NCI-H128 (cell line): ENCODE measurements around the gene TSPAN5.

Experiments
- DNase-seq: peaks from one replicate; lab custom pipeline; 2025; ENCODE audit not compliant: unreplicated experiment; lab: John Stamatoyannopoulos, UW

The TSPAN5 gene

GRCh38 chr4:98673978-98674377 is 15.6 kb upstream of the TSPAN5 start:
- DNase-seq: no peak

DNA sequence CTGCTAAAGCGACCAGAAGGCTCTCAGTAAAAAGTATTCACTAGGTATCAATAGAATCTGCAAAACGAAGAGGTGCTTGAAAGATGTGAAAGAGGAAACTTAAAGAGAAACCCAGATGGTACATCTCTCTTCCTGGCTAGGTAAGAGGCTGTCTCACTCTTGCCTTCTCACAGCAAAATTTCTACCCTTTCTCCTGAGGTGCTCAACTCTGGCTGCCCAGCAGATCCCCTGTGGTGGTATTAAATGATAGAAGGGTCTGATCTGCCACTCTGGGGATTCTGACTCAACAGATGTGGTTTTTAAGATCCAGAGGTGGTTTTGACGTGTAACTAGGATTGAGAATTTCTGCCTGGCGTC is 14.9 kb upstream of the TSPAN5 start:
- no peak for DNase-seq

- DNase-seq: no peak
These were observed 14.3 kb upstream of the TSPAN5 start for GRCh38 chr4:98672583-98673287.

DNA sequence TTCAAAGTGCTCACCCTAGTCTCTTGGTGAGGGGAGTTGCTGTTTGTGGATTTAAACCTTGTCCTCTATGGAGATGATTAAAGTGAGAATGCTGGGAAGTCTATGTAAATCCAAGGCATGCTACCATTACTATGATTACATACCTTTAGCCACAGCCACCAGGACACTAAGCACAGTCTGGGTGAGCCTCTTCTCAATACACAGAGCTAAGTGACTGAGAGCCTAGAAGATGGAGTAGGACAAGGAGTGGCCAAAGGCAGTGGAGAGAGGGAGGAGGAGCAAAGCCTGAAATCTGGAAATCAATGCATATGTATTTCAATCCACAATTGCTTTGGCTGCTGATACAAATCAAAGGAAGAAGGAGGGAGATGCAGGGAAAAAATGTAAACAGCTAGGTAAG is 12.7 kb upstream of the TSPAN5 start:
- no peak for DNase-seq

DNA sequence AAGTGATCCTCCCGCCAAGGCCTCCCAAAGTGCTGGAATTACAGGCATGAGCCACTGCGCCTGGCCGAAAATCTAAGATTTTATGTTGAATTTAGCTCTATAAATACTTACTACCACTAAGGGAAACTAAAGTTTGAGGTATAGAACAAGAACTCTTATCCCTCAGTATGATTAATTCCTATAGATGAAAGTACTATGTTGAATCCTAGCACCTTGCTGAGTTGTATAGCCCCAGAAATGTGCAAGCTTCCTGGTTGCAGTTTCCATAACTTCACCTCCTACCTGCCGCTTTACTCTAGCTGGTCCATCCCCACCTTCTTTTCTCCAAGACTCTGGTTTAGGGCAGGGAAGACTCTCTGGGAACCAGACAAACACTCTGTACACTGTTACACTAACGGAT is 11.8 kb upstream of the TSPAN5 start:
- DNase-seq: no peak

GRCh38 chr4:98669577-98669976 is 11.2 kb upstream of the TSPAN5 start:
- DNase-seq: no peak

GRCh38 chr4:98664959-98665358 is 6.5 kb upstream of the TSPAN5 start:
- no peak for DNase-seq

DNA sequence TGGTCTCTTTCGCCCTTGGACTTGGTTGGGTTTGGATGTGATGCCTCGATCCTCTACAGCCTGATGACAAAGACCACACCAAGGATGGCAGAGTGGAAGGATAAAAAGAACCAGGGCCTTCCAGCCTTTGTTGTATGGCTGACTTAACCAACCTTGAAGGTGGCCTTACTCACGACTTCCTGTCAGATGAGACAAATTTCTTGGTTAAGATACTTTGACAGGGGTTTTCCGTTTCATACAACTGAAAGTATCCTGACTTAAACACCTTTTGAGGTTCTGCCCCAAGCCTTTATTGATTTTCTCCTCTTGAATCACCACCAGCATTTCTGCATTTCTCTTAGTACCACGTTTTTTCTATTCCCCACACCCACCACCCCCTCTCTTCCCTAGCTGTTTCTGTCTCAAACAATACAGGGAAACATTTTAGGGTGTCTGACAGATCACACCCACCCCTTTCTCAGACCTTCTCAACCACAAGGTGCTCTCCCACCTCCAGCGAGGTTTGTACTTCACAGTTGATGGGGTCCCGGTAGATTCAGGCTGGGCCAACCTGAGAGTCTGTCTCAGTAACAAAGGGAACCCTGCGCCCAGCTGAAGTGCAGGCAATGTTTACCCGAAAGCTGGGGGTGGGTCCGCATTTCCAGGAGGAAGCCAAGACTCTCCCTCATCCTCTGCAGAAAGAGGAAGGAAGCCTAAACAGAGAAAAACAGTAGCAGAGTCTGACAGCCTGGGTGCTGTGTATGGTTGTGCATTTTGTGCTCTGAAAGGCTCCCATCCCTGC is 5.0 kb upstream of the TSPAN5 start:
- no peak for DNase-seq

GRCh38 chr4:98662626-98663225 is 4.3 kb upstream of the TSPAN5 start:
- DNase-seq: no peak

DNA sequence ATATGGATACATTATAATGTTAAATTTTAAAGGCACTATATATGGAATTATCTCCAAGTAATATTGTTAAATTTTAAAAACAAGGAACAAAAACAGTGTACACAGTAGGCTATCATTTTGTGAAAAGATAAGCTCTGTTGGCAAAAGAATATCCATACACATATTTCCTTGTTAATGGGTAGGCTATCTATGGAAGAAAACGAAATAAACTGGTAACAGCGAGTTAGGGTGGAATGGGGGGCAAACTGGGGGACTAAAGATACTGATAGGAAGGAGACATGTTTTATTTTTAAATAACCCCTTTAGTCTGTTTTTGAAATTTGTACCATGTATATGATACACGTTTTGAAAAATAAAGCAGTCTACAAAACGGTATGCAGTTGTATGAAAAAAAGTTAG is 3.6 kb upstream of the TSPAN5 start:
- no peak for DNase-seq

DNA sequence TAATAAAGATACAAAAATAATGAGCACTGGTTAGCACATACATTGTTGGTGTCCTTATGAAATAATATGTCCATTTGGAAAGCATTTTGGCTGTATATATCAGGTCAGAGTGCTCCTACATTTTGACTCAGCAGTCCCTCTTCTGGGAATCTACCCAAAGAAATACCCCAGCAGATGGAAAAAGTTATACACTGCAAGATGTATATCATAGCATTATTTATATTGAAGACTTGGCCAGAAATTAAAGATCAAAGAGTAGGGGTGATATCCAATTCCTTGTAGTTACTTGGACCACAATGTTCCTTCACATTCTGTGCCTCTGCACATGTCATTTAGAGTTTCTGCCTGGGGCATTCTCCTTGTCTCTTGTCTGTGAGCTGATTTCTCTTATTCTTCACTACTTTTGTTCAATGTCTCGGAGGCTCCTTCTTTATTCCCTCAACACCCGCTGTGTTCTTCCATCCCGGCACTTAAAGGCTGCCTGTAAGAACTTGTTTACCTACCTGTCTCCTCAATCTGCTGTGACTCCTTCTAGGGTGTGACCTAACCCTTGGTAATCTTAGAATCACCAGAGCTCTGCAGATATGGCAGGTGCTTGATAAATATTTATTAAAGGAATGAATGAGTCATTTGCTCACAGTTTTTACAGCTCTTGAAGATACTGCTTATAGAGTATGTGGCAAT is 3.1 kb upstream of the TSPAN5 start:
- no peak for DNase-seq

- no peak for DNase-seq
These were observed 1.5 kb upstream of the TSPAN5 start for GRCh38 chr4:98659741-98660462.

- DNase-seq: no peak
These were observed 738 bp upstream of the TSPAN5 start for GRCh38 chr4:98659106-98659592.

DNA sequence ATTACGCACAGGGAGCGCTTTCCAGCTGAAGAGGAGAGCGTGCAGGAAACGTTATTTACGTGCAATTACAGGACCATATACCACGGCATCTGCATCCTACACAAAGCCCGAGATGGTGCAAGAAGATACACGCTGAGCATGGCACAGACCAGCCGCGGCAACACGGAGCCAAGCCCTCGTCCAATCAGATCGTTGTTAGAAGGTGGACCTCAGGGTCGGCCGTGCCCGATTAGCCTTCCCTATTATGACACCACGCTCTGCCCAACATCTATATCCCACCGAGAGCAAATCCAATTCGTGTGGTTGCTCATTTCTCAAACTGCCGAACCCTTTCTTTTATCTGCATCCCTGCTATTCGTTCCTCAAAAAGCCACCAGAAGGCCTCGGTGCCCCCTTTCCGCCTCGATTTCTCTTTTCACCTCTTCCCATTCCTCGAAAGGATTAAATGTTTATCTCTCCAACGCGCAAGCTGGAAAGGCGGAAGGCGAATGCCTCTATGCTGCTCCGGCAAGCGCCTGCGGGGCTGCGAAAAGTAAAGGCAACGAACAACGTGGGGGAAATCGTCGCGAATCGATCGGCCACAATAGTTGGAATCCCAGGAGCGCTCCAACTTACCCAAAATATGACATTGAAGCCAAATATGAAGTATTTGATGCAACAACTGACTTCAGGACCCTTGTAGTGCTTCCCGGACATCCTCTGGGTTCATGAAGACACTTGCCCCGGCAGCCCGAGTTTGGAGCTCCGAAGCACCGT is 702 bp downstream of the TSPAN5 start:
- peak; percentile 35 for DNase-seq

DNA sequence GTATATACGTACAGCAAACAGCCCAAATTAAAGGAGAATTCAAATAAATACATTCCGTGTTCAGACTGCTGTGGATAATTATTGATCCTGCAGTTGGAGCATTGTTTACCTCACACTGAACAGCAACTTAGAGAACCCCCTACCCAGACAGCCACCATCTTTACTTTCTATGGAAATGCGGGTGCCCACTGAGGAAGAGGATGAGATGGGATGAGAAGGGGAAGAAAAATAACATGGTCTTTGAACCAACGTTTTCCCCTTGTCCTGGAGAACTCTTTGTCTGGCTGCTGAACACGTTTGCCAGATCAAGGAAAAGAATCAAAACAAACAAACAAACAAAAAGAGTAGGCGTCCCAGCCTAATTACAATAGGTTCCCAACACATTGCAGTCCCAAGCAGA is 1.5 kb downstream of the TSPAN5 start:
- no peak for DNase-seq

DNA sequence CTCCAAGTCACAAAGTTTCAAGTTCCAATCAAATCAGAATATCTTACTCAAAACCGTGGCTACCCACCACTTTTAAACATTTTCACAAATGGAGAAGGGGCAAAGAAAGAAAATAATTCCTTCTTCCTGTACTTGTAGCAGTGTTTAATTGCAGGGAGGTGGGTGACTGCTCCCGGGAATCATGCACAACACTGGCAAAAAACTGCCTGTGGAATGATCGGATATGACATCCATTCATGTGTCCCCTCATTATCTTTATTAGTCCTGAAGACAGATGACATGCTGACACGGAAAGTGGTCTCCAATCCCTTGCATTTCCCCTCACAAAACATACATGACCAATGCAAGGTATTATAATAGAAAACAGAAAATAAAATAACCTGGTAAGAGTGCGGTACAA is 2.0 kb downstream of the TSPAN5 start:
- no peak for DNase-seq

DNA sequence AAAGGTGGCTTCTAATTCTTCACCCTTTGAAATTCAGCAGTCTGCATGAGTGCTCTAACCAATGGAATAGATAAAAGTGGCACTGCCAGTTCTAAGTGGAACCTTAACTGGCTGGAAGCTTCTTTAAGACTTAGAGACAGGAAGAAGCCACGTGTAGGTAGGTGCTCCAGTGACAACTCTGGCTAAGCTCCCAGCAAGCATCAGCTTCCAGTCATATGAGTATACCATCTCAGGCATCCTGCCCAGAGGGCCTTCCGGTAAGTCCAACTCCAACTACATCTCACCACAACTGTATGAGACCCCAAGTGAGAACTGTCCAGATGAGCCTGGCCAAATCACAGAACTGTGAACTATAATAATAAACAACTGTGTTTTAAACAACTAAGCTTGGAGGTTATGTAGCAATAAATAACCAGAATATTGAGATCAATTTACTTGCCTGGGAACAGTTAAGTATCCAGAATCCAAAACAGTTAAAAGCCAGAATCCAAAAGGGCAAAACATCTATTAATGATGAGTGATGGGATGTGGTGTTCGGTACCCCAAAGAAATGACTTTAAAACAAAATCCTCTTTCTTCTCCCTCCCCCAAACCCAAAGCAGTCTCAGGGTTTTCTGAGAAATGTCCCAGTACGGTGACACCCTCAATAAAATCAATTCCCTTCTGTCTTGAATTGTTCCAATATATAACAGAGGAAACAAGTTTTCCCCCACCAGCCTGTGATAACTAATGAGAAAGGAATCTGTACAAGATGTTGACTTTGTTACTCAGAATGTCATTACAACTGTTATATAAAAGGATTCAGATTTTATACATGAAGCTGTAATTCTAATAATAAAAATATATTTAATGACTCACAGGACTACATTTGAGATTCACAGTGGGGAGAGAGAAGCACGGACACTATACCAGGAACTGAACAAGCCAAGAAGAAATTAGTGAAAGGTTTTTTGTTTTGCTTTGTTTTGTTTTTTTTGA is 4.2 kb downstream of the TSPAN5 start:
- no peak for DNase-seq

DNA sequence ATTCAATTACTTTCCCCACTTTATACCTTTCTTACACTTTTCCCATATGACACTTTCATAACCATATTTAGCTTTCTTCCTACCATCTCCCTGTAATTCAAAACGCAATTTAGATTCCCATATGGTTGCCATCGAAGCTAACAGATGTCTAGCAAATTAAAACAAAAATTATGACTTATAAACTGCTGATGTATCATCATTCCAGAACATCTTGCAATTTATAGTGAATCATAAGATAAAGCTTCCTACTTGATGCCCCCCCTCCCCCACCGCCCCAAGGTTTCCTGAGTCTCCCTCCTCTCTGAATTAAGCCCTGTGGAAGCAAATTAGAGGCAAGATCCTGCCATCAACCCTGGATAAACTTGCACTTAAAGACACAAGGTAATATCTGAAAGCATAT is 5.4 kb downstream of the TSPAN5 start:
- DNase-seq: no peak

- DNase-seq: no peak
These were observed 9.8 kb downstream of the TSPAN5 start for GRCh38 chr4:98648602-98649001.
